A673 (cell line): ENCODE measurements around the gene MLXIP. TPM values are rescaled to one million over a fixed set of nuclear protein-coding genes. Genes with fewer than 3 reads are reported as not detected.
A peak's percentile ranks its signal among the peaks of the same experiment; 100 is the strongest.

ENCODE experiments used
- BruUV-seq: library from RNA; stranded (reverse); fragments of 400-500 nt; replicated peaks from 2 replicates; lab custom pipeline; 2021; lab: Mats Ljungman, UMichigan
- CTCF ChIA-PET: fragments of 300-600 bp; sonication (Branson Sonifier 250); formaldehyde crosslinking; loops from one replicate; lab custom pipeline; 2022; ENCODE audit warnings: antibody characterized with exemption; lab: Charles Lee
- POLR2A ChIA-PET: fragments of 300-600 bp; sonication (Branson Sonifier 250); formaldehyde crosslinking; loops from one replicate; lab custom pipeline; 2022; ENCODE audit warnings: antibody characterized with exemption; ENCODE audit not compliant: low non-redundant PET; lab: Charles Lee
- DNase-seq: peaks from one replicate; pipeline ENCODE4 v3.0.0-alpha.2; 2015; ENCODE audit warnings: low spot score
- H3K27ac ChIP-seq: fragments of 200-600 bp; sonication (generic); 2 replicates; pipeline ENCODE4 v1.5.1; 2016; ENCODE audit warnings: mixed run types, low read depth, mild to moderate bottlenecking, mixed read lengths, antibody characterized with exemption, low read length; ENCODE audit not compliant: poor library complexity, severe bottlenecking
- H3K27me3 ChIP-seq: fragments of 200-600 bp; sonication (generic); replicated peaks from 2 replicates; pipeline ENCODE4 v1.6.1; 2017; ENCODE audit warnings: mixed run types, low read depth, mild to moderate bottlenecking, mixed read lengths, antibody characterized with exemption, low read length; ENCODE audit not compliant: insufficient read depth, poor library complexity
- H3K36me3 ChIP-seq: fragments of 200-600 bp; sonication (generic); 2 replicates; pipeline ENCODE4 v1.6.1; 2016; ENCODE audit warnings: mixed run types, mild to moderate bottlenecking, mixed read lengths, antibody characterized with exemption, low read length; ENCODE audit not compliant: insufficient read depth, poor library complexity, severe bottlenecking
- H3K4me1 ChIP-seq: fragments of 200-600 bp; sonication (generic); 2 replicates; pipeline ENCODE4 v1.6.1; 2017; ENCODE audit warnings: mixed run types, mild to moderate bottlenecking, mixed read lengths, antibody characterized with exemption, low read length; ENCODE audit not compliant: insufficient read depth, poor library complexity, severe bottlenecking
- H3K4me3 ChIP-seq: fragments of 200-600 bp; sonication (generic); 2 replicates; pipeline ENCODE4 v1.5.1; 2016; ENCODE audit warnings: low read depth, mixed run types, mild to moderate bottlenecking, mixed read lengths, low read length; ENCODE audit not compliant: poor library complexity, severe bottlenecking
- H3K9me3 ChIP-seq: fragments of 200-600 bp; sonication (generic); 2 replicates; pipeline ENCODE4 v1.6.1; 2016; ENCODE audit warnings: mixed run types, low read depth, mild to moderate bottlenecking, mixed read lengths, antibody characterized with exemption, low read length; ENCODE audit not compliant: poor library complexity, severe bottlenecking
- CTCF ChIP-seq: fragments of 300-800, 200-600 bp; sonication (generic); conservative IDR thresholded peaks from 2 replicates; pipeline ENCODE4 v1.5.1; 2017; ENCODE audit warnings: low read depth, mild to moderate bottlenecking, antibody characterized with exemption, low read length, moderate library complexity, mixed read lengths
- EZH2 ChIP-seq: fragments of 200-600 bp; sonication (generic); IDR thresholded peaks from 2 replicates; pipeline ENCODE4 v1.6.1; 2017; ENCODE audit warnings: borderline replicate concordance, low read depth, mild to moderate bottlenecking, mixed read lengths, antibody characterized with exemption, low read length; ENCODE audit not compliant: poor library complexity, severe bottlenecking
- intact Hi-C: fragments of 100-400 bp; cut with micrococcal nuclease; formaldehyde crosslinking; loops from one replicate; pipeline ENCODE4 v1.10.0; 2022; ENCODE audit not compliant: unreplicated experiment
- total RNA-seq: library from RNA; stranded (reverse); gene quantifications from 2 replicates; pipeline ENCODE4 v1.2.3, GENCODE V29; 2021

The MLXIP gene
- total RNA-seq, 1 experiment from 2014 or later: 32.7 TPM

GRCh38 chr12:122183588-122183940 is 105.0 kb downstream of the MLXIP start:
- no TSS peak for BruUV-seq

GRCh38 chr12:122184517-122184916 is 106.0 kb downstream of the MLXIP start:
- Histone ChIP-seq H3K27me3 (no peaks in the 10 kb centered on the region), H3K4me1 (no peaks in the 10 kb centered on the region), H3K27ac (no peak overlapping the region), H3K4me3 (no peak overlapping the region), H3K9me3 (no peaks in the 10 kb centered on the region), H3K36me3 (no peaks in the 10 kb centered on the region)
- no peak for DNase-seq
- POLR2A ChIA-PET: no interaction called here
- BruUV-seq: no TSS peak
- TF ChIP-seq CTCF (no peak), EZH2 (no peak)
- intact Hi-C loops: no loop called here
- CTCF ChIA-PET: no interaction called here

More at GRCh38 chr12:122183588-122183940, 105.0 kb downstream of the MLXIP start:
- POLR2A ChIA-PET: no interaction called here
- TF ChIP-seq EZH2: no peak
- TF ChIP-seq CTCF: no peak
- no peak for DNase-seq
- Histone ChIP-seq H3K4me3 (peak overlapping the region; percentile 46), H3K4me1 (no peaks in the 10 kb centered on the region), H3K9me3 (no peaks in the 10 kb centered on the region), H3K27ac (no peak overlapping the region), H3K36me3 (no peaks in the 10 kb centered on the region), H3K27me3 (no peaks in the 10 kb centered on the region)
- intact Hi-C loops: no loop called here
- CTCF ChIA-PET: no interaction called here

- no TSS peak for BruUV-seq
- DNase-seq: no peak
- Histone ChIP-seq H3K36me3 (no peaks in the 10 kb centered on the region), H3K4me1 (no peaks in the 10 kb centered on the region), H3K27me3 (no peaks in the 10 kb centered on the region), H3K27ac (no peak overlapping the region), H3K4me3 (no peak overlapping the region), H3K9me3 (no peaks in the 10 kb centered on the region)
- CTCF ChIA-PET: no interaction called here
- POLR2A ChIA-PET: no interaction called here
- TF ChIP-seq CTCF (no peak), EZH2 (no peak)
- intact Hi-C loops: no loop called here
These were observed 106.5 kb downstream of the MLXIP start for GRCh38 chr12:122185079-122185478.
